ENCODE measurements around the gene SETD7.

GRCh38 chr4:139562067-139562684 is 6.2 kb upstream of the SETD7 start:
- TF ChIP-seq CTCF (IDR thresholded peaks at IDR 0.05; ENCODE audit: poor library complexity, severe bottlenecking): no peak
- no peak for TF ChIP-seq POLR2AphosphoS5 (IDR thresholded peaks at IDR 0.05)
- TF ChIP-seq RAD21 (conservative IDR thresholded peaks at IDR 0.05): no peak
- no peak for TF ChIP-seq EP300 (conservative IDR thresholded peaks at IDR 0.05; ENCODE audit: poor library complexity, severe bottlenecking)
- TF ChIP-seq REST (IDR thresholded peaks at IDR 0.05; ENCODE audit: borderline replicate concordance): no peak
- no peak for TF ChIP-seq EZH2 (IDR thresholded peaks at IDR 0.05; ENCODE audit: borderline replicate concordance, insufficient read depth, low read length, poor library complexity, severe bottlenecking)
- TF ChIP-seq TAF1 (IDR thresholded peaks at IDR 0.05; ENCODE audit: low read depth): no peak
- TF ChIP-seq SMC3 (conservative IDR thresholded peaks at IDR 0.05; ENCODE audit: poor library complexity): no peak
